Measurements from ENCODE around the gene PDE4B.

Gene PDE4B

DNA sequence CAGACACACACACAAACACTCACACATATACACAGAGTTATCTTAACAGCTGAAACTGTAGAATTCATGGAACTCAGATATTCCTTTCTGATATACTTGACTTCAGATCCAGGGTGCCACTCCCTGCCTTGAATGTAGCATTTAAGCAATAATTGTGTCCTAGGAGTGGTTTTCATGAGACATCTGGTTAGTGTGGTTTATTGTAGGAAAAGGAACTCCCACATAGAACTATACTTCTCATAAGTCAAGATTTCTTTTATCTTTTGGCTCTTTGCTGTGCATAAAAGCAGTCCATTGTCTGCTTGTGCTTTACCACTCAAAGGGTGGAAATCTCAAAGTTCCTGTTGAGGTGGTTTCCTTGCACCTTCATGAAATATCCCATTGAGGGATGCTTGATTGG, 468.7 kb downstream of the PDE4B start:
- TF ChIP-seq, protein P1, sequence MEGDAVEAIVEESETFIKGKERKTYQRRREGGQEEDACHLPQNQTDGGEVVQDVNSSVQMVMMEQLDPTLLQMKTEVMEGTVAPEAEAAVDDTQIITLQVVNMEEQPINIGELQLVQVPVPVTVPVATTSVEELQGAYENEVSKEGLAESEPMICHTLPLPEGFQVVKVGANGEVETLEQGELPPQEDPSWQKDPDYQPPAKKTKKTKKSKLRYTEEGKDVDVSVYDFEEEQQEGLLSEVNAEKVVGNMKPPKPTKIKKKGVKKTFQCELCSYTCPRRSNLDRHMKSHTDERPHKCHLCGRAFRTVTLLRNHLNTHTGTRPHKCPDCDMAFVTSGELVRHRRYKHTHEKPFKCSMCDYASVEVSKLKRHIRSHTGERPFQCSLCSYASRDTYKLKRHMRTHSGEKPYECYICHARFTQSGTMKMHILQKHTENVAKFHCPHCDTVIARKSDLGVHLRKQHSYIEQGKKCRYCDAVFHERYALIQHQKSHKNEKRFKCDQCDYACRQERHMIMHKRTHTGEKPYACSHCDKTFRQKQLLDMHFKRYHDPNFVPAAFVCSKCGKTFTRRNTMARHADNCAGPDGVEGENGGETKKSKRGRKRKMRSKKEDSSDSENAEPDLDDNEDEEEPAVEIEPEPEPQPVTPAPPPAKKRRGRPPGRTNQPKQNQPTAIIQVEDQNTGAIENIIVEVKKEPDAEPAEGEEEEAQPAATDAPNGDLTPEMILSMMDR (IDR thresholded peaks at IDR 0.05; ENCODE audit: borderline replicate concordance, insufficient read depth, low read depth, low read length), result no peak
- no peak overlapping the region for H3K4me3 ChIP-seq (ENCODE audit: low read depth, low read length)

GRCh38 chr1:66262208-66262963, 469.7 kb downstream of the PDE4B start:
- TF ChIP-seq, protein P1 (IDR thresholded peaks at IDR 0.05; ENCODE audit: borderline replicate concordance, insufficient read depth, low read depth, low read length), result no peak
- no peak overlapping the region for H3K4me3 ChIP-seq (ENCODE audit: low read depth, low read length)

DNA sequence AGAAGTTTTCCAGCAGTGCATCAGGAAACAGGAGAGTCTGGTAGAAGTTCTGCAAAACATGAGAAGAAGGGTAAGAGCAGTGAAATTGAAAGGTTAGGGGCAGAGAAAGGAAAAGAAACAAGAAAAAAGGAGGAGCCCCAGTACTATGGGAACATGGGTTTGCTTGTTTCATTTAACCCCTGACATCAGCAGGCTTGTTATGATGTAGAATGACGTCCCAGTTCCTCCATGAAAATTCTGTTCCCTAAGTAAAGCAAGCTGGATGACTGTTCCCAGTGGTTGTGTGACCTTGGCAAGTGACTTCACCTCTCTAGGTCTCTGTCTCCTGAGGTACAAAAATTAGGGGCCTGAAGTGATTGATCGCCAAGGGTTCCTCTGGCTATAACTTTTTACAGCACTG, 472.6 kb downstream of the PDE4B start:
- H3K4me3 ChIP-seq (ENCODE audit: low read depth, low read length), result no peak overlapping the region
- TF ChIP-seq, protein P1 (IDR thresholded peaks at IDR 0.05; ENCODE audit: borderline replicate concordance, insufficient read depth, low read depth, low read length), result no peak

DNA sequence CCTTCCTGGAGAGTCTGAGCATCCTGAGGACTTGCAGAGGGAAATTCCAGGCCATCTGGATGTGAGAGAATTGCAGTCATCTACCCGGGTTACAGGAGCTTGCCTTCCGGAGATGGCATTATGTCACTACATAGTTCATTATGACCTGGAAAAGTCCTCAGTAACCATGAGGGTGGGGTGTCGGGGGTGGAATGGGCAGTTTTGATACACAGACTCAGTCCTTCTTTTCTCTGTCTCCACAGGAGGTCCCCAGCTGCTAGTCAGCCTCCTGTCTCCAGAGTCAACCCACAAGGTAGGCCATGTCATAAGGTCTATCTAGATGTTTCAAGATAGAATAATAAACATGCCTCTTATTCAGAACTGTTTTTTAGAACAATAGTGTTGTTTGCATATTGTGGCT, 473.1 kb downstream of the PDE4B start:
- no peak overlapping the region for H3K4me3 ChIP-seq (ENCODE audit: low read depth, low read length)
- TF ChIP-seq, protein P1 (IDR thresholded peaks at IDR 0.05; ENCODE audit: borderline replicate concordance, insufficient read depth, low read depth, low read length), result no peak

GRCh38 chr1:66266350-66266749, 473.7 kb downstream of the PDE4B start:
- TF ChIP-seq, protein P1 (IDR thresholded peaks at IDR 0.05; ENCODE audit: borderline replicate concordance, insufficient read depth, low read depth, low read length), result no peak
- no peak overlapping the region for H3K4me3 ChIP-seq (ENCODE audit: low read depth, low read length)

DNA sequence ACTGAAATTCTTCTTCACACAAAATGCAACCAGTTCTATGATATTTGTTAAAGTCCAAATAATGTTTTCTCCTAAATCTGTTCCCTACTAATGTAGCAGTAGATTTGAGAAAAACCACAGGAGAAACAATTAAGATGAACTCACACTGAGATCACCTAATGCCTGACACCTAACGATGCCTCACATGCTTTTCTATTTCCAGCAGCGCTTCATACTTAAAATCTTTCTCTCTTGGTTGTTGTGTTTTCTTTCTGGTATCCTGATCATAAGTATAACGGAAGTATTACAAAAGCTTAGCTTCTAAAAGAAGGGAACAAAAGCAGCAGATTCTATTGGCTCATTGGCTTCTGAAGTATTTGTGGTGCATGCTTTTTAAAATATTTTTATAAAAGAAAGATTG, 474.1 kb downstream of the PDE4B start:
- no peak overlapping the region for H3K4me3 ChIP-seq (ENCODE audit: low read depth, low read length)
- TF ChIP-seq, protein P1 (IDR thresholded peaks at IDR 0.05; ENCODE audit: borderline replicate concordance, insufficient read depth, low read depth, low read length), result no peak

DNA sequence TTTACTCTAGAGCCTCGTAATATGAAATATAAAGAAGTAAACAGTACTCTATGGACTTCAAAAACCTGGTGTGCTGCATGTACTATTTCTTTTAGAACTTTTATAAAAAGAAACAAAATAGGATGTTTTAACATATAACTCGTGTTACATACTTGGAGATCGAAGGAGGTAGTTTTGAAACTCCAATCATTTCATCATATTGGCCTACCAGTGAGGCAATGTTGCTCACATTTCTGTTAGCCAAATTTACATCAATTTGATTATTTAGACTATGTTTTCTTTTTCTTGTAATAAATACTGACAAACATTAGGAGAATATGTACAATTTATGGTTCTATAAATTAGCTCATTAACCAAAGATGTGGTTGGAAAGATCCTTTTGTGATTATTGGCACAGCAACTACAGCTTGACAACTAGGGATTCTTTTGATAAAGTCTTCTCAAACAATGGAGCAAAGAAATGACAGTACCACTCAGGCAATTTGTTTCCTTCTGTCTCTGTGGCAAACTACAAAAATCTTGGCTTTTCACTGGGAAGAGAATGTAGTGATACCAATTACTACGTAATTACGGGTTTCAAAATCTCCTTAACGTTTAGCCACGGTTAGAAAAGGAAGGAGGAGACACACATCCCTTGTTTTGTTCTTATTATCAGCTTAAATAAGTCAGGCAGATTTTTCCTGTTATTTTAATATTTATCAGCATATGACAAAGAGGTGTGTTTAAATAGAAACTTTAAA, 474.7 kb downstream of the PDE4B start:
- TF ChIP-seq, protein P1 (IDR thresholded peaks at IDR 0.05; ENCODE audit: borderline replicate concordance, insufficient read depth, low read depth, low read length), result no peak
- H3K4me3 ChIP-seq (ENCODE audit: low read depth, low read length), result no peak overlapping the region

All from GM12875 (cell line).